PC-3 (cell line): Measurements from ENCODE around the gene SLC38A8.

Experiments used
- EZH2 ChIP-seq: fragments of 300-600 bp; sonication (generic); IDR thresholded peaks from one replicate; pipeline ENCODE4 v1.6.1; 2017; ENCODE audit warnings: antibody characterized with exemption, mild to moderate bottlenecking, low read length; ENCODE audit not compliant: unreplicated experiment
- EZH2phosphoT487 ChIP-seq: fragments of 300-600 bp; sonication (generic); IDR thresholded peaks from 2 replicates; pipeline ENCODE4 v1.6.1; 2018; ENCODE audit warnings: mild to moderate bottlenecking, antibody characterized with exemption, low read length, borderline replicate concordance
- TF ChIP-seq, protein P1 (sequence below): fragments of 300-600 bp; sonication (generic); conservative IDR thresholded peaks from 2 replicates; pipeline ENCODE4 v1.5.1; 2017; ENCODE audit warnings: antibody characterized with exemption, low read depth, mild to moderate bottlenecking, low read length

DNA sequence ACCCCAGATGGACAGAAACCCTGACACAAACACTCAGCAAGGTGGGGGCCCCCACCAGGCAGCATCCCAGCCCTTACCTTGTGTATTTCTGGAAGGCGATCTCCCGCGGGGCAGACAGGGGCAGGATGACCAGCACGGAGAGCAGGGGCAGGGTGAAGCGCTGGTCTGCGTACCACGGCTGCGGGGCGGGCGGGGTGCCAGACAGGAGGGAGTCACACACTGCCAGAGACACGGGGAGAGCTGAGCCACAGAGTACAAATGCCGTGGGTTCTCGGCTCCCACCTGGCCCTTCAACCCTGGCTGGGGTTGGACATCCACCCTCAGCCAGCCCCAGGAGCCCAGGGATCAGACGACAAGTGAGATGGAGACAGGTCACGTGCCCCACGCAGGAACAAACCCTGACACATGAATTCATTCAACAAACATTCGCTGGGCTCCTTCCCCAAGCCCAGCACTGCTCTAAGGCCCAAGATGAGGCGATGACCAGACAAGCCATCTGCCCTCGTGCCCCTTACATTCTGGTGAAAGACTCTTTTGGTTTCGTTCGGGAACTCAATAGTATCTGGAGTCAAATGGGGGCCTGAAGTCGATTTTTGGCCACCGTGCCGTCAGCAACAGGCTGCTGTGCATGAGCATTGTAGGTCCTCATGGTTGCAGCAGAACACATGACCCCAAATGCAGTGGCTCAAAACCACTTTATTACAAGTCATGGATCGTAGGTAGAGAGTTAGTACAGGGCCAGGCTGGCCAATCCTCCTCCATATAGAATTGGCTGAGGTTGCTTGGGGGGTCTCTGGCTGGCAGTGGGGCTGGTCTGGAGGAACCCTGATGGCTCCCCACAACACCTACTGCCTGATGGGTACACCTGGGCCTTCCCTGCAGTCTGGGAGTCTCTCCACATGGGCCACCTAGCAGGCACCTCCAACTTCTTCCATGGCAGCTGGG is 9.1 kb downstream of the SLC38A8 start:
- TF ChIP-seq EZH2 = no peak
- TF ChIP-seq, protein P1, sequence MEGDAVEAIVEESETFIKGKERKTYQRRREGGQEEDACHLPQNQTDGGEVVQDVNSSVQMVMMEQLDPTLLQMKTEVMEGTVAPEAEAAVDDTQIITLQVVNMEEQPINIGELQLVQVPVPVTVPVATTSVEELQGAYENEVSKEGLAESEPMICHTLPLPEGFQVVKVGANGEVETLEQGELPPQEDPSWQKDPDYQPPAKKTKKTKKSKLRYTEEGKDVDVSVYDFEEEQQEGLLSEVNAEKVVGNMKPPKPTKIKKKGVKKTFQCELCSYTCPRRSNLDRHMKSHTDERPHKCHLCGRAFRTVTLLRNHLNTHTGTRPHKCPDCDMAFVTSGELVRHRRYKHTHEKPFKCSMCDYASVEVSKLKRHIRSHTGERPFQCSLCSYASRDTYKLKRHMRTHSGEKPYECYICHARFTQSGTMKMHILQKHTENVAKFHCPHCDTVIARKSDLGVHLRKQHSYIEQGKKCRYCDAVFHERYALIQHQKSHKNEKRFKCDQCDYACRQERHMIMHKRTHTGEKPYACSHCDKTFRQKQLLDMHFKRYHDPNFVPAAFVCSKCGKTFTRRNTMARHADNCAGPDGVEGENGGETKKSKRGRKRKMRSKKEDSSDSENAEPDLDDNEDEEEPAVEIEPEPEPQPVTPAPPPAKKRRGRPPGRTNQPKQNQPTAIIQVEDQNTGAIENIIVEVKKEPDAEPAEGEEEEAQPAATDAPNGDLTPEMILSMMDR = no peak
- no peak for TF ChIP-seq EZH2phosphoT487
